SK-N-SH treated with all-trans-retinoic acid at 6 μM for 48 hours (cell line): ENCODE measurements around the gene TMEM183A.

Experiments used
- ARNTL ChIP-seq: fragments of 450-650 bp; formaldehyde crosslinking; IDR thresholded peaks from 2 replicates; pipeline ENCODE4 v1.5.0; 2020; ENCODE audit warnings: low read depth, mild to moderate bottlenecking, moderate library complexity, borderline replicate concordance
- PPARA ChIP-seq: fragments of 250-450 bp; sonication (Bioruptor Pico); IDR thresholded peaks from 2 replicates; pipeline ENCODE4 v1.5.0; 2020; ENCODE audit warnings: mild to moderate bottlenecking, borderline replicate concordance
- ZFP3 ChIP-seq: fragments of 250-450 bp; sonication (Bioruptor Pico); IDR thresholded peaks from 2 replicates; pipeline ENCODE4 v1.5.0; 2020; ENCODE audit warnings: mild to moderate bottlenecking, moderate library complexity
- ZNF70 ChIP-seq: fragments of 450-650 bp; formaldehyde crosslinking; IDR thresholded peaks from 2 replicates; pipeline ENCODE4 v1.5.0; 2020; ENCODE audit warnings: mild to moderate bottlenecking, moderate library complexity

GRCh38 chr1:203048086-203048485 lies 40.9 kb downstream of the TMEM183A start:
- TF ChIP-seq ARNTL (CRISPR knock-in tag) (no peak), PPARA (CRISPR knock-in tag) (no peak), ZFP3 (no peak), ZNF70 (CRISPR knock-in tag) (no peak)
